Hepatocyte (in vitro differentiated cells): Measurements from ENCODE around the gene SAP130. TPM values are rescaled to one million over a fixed set of nuclear protein-coding genes. Genes with fewer than 3 reads are reported as not detected.

Source experiments
- DNase-seq: peaks from one replicate; pipeline ENCODE4 v3.0.0-alpha.2; 2016; ENCODE audit warnings: low spot score
- H2AFZ ChIP-seq: fragments of 200-600 bp; sonication (generic); 2 replicates; pipeline ENCODE4 v1.6.0; 2016; ENCODE audit warnings: antibody characterized with exemption, mild to moderate bottlenecking
- H3K27ac ChIP-seq: fragments of 200-600 bp; sonication (generic); 2 replicates; pipeline ENCODE4 v1.5.1; 2016; ENCODE audit warnings: mild to moderate bottlenecking
- H3K27me3 ChIP-seq: fragments of 200-600 bp; sonication (generic); 2 replicates; pipeline ENCODE4 v1.6.1; 2016
- H3K36me3 ChIP-seq: fragments of 200-600 bp; sonication (generic); replicated peaks from 2 replicates; pipeline ENCODE4 v1.5.1; 2016; ENCODE audit warnings: low read depth; ENCODE audit not compliant: insufficient read depth
- H3K4me1 ChIP-seq: fragments of 200-600 bp; sonication (generic); 2 replicates; pipeline ENCODE4 v1.5.1; 2016; ENCODE audit warnings: mild to moderate bottlenecking, moderate library complexity; ENCODE audit not compliant: insufficient read depth
- H3K4me2 ChIP-seq: fragments of 200-600 bp; sonication (generic); 2 replicates; pipeline ENCODE4 v1.6.0; 2016
- H3K4me3 ChIP-seq: fragments of 200-600 bp; sonication (generic); 2 replicates; pipeline ENCODE4 v1.5.1; 2016; ENCODE audit warnings: mild to moderate bottlenecking
- H3K79me2 ChIP-seq: fragments of 200-600 bp; sonication (generic); 2 replicates; pipeline ENCODE4 v1.6.0; 2017; ENCODE audit warnings: mild to moderate bottlenecking
- H3K9me2 ChIP-seq: fragments of 200-600 bp; sonication (generic); replicated peaks from 2 replicates; pipeline ENCODE4 v1.6.0; 2017; ENCODE audit warnings: mild to moderate bottlenecking; ENCODE audit not compliant: insufficient read depth
- H3K9me3 ChIP-seq: fragments of 200-600 bp; sonication (generic); 2 replicates; pipeline ENCODE4 v1.5.1; 2016; ENCODE audit warnings: low read depth, mild to moderate bottlenecking
- H4K20me1 ChIP-seq: fragments of 200-600 bp; sonication (generic); 2 replicates; pipeline ENCODE4 v1.6.0; 2016; ENCODE audit warnings: mild to moderate bottlenecking; ENCODE audit not compliant: insufficient read depth, poor library complexity, severe bottlenecking
- CTCF ChIP-seq: fragments of 200-600 bp; sonication (generic); IDR thresholded peaks from 2 replicates; pipeline ENCODE4 v1.5.1; 2016; ENCODE audit warnings: antibody characterized with exemption, mild to moderate bottlenecking; ENCODE audit not compliant: poor library complexity
- EZH2 ChIP-seq: fragments of 200-600 bp; sonication (generic); IDR thresholded peaks from 2 replicates; pipeline ENCODE4 v1.6.1; 2016; ENCODE audit warnings: antibody characterized with exemption, mild to moderate bottlenecking, borderline replicate concordance
- EZH2phosphoT487 ChIP-seq: fragments of 200-600 bp; sonication (generic); IDR thresholded peaks from one replicate; pipeline ENCODE4 v1.6.1; 2018; ENCODE audit warnings: antibody characterized with exemption, mild to moderate bottlenecking, low read depth, moderate library complexity; ENCODE audit not compliant: unreplicated experiment, severe bottlenecking
- WGBS: methylation state at CpG from one replicate; pipeline ENCODE4 v1.1.6; 2016; ENCODE audit warnings: low lambda C conversion rate; ENCODE audit errors: missing lambda C conversion rate; 5-methylcytosine and 5-hydroxymethylcytosine counted together
- polyA plus RNA-seq: library from polyadenylated mRNA; unstranded; fragments of >200 nt; fragmentation: Nextera tagmentation; extraction: Ambion mirVana; gene quantifications from 2 replicates; pipeline ENCODE4 v1.2.1, GENCODE V29; 2016
- total RNA-seq: library from RNA; depleted of rRNA; stranded (reverse); fragments of >200 nt; gene quantifications from 2 replicates; pipeline ENCODE4 v1.2.3, GENCODE V29; 2014

Gene SAP130
- total and polyA plus RNA-seq, 2 experiments from 2014 or later: 12.6 to 12.7 TPM

- Histone ChIP-seq H3K9me2 (no peaks in the 10 kb centered on the region), H3K27ac (no peak overlapping the region), H3K4me1 (no peaks in the 10 kb centered on the region), H3K4me3 (no peak overlapping the region), H2AFZ (no peak overlapping the region), H3K9me3 (no peaks in the 10 kb centered on the region), H3K27me3 (no peaks in the 10 kb centered on the region), H3K36me3 (no peaks in the 10 kb centered on the region), H3K4me2 (no peak overlapping the region), H4K20me1 (no peaks in the 10 kb centered on the region), H3K79me2 (no peaks in the 10 kb centered on the region)
- no peak for DNase-seq
- TF ChIP-seq EZH2phosphoT487 (no peak), CTCF (no peak), EZH2 (no peak)
- WGBS: 94% methylated on average over 9 of the region's 9 CpGs
Observed at GRCh38 chr2:127941461-127941860, 86.4 kb downstream of the SAP130 start.

DNA sequence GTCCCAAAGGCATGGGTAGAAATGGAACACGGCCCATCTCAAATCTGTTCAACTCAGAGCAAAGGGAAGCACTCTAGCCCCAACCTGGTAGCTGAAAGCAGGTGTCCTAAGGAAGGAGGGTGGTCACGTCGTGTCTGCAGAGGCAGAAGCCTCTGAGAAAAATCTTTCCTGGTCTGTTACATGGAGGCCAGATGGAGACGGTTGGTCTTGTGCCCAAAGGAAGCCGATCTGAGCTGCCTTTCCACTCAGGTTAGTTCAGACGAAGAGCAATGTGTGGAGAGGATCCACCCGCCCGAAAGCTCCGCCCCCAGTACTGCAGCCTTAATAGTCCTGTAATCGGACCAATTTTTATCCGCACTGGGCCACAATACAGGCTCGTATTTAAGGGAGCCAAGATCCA lies 87.2 kb downstream of the SAP130 start:
- Histone ChIP-seq H2AFZ (no peak overlapping the region), H4K20me1 (no peaks in the 10 kb centered on the region), H3K9me3 (no peaks in the 10 kb centered on the region), H3K27ac (no peak overlapping the region), H3K9me2 (no peaks in the 10 kb centered on the region), H3K4me1 (no peaks in the 10 kb centered on the region), H3K27me3 (no peaks in the 10 kb centered on the region), H3K79me2 (no peaks in the 10 kb centered on the region), H3K4me2 (no peak overlapping the region), H3K36me3 (no peaks in the 10 kb centered on the region), H3K4me3 (no peak overlapping the region)
- TF ChIP-seq CTCF: no peak
- no peak for TF ChIP-seq EZH2phosphoT487
- no peak for TF ChIP-seq EZH2
- DNase-seq: no peak
- WGBS: 86% methylated on average over 12 of the region's 12 CpGs

DNA sequence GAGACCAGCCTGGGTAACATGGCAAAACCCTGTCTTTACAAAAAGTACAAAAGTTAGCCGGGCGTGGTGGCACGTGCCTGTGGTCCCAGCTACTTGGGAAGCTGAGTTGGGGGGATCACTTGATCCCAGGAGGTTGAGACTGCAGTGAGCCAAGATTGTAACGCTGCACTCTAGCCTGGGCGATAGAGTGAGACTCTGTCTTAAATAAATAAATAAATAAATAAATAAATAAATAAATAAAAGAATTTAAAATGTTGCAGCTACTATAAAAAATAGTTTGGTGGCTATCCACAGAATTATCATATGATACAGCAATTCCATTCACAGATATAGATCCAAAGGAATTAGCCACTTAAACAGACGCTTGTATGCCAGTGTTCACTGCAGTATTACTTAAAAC lies 92.5 kb downstream of the SAP130 start:
- Histone ChIP-seq H3K27ac (no peak overlapping the region), H3K9me3 (no peaks in the 10 kb centered on the region), H4K20me1 (no peaks in the 10 kb centered on the region), H3K79me2 (no peaks in the 10 kb centered on the region), H3K9me2 (no peaks in the 10 kb centered on the region), H3K4me3 (no peak overlapping the region), H3K36me3 (no peaks in the 10 kb centered on the region), H3K4me2 (no peak overlapping the region), H2AFZ (no peak overlapping the region), H3K27me3 (no peaks in the 10 kb centered on the region), H3K4me1 (no peaks in the 10 kb centered on the region)
- WGBS: 96% methylated on average over 6 of the region's 6 CpGs
- no peak for DNase-seq
- no peak for TF ChIP-seq CTCF
- no peak for TF ChIP-seq EZH2phosphoT487
- no peak for TF ChIP-seq EZH2
